WERI-Rb-1 (cell line): ENCODE results near the gene PRDM11.

Experiments used
- DNase-seq: peaks from one replicate; pipeline ENCODE4 v3.0.0-alpha.2; 2020
- H3K27ac ChIP-seq: fragments of 250-450 bp; sonication (Bioruptor Pico); 2 replicates; pipeline ENCODE4 v1.5.1; 2020; ENCODE audit warnings: mild to moderate bottlenecking, moderate library complexity
- H3K27me3 ChIP-seq: fragments of 250-450 bp; sonication (Bioruptor Pico); 2 replicates; pipeline ENCODE4 v1.5.1; 2021; ENCODE audit warnings: mild to moderate bottlenecking, low read depth, moderate library complexity; ENCODE audit not compliant: insufficient read depth, severe bottlenecking
- H3K36me3 ChIP-seq: fragments of 250-450 bp; sonication (Bioruptor Pico); 2 replicates; pipeline ENCODE4 v1.5.1; 2020; ENCODE audit warnings: mild to moderate bottlenecking, moderate library complexity
- H3K4me3 ChIP-seq: 2 replicates; pipeline ENCODE4 v1.5.1; 2011; ENCODE audit warnings: low read depth, mild to moderate bottlenecking, control low read depth, low read length
- H3K9me3 ChIP-seq: fragments of 250-450 bp; sonication (Bioruptor Pico); 2 replicates; pipeline ENCODE4 v1.5.1; 2021; ENCODE audit warnings: mild to moderate bottlenecking, moderate library complexity; ENCODE audit not compliant: severe bottlenecking
- CTCF ChIP-seq: IDR thresholded peaks from 2 replicates; pipeline ENCODE4 v1.5.1; 2011; ENCODE audit warnings: low read depth, mild to moderate bottlenecking, control low read depth, inconsistent platforms, low read length

Gene PRDM11

DNA sequence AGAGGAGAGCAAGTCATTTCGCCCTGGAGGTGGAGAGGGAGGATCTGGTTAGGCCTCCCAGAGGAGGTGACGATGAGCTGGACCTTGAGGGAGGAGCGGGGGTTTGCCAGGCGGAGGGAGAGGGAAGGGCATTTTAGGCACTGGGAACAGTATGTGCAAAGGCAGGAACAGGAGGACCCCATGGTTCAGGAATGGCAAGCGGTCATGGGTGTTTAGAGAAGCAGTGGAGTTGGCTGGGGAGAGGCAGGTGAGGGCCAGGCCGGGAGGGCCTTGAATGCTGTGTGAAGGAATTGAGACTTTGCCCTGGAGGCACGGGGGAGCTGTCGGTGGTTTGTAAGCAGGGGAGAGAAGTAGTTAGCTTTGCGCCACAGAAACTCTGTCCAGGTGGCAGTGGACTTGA, 10.3 kb downstream of the PRDM11 start:
- Histone ChIP-seq H3K27me3 (no peaks in the 10 kb centered on the region), H3K36me3 (no peaks in the 10 kb centered on the region), H3K9me3 (no peaks in the 10 kb centered on the region), H3K27ac (no peak overlapping the region), H3K4me3 (no peak overlapping the region)
- TF ChIP-seq CTCF, result no peak
- no peak for DNase-seq

GRCh38 chr11:45157247-45158209, 11.1 kb downstream of the PRDM11 start:
- Histone ChIP-seq H3K9me3 (no peaks in the 10 kb centered on the region), H3K4me3 (no peak overlapping the region), H3K36me3 (no peaks in the 10 kb centered on the region), H3K27me3 (no peaks in the 10 kb centered on the region), H3K27ac (no peak overlapping the region)
- no peak for DNase-seq
- TF ChIP-seq CTCF, result no peak

GRCh38 chr11:45158210-45158731, 11.8 kb downstream of the PRDM11 start:
- H3K27me3 ChIP-seq, result no peaks in the 10 kb centered on the region
- H3K27ac ChIP-seq, result no peak overlapping the region
- no peak overlapping the region for H3K4me3 ChIP-seq
- no peaks in the 10 kb centered on the region for H3K36me3 ChIP-seq
- TF ChIP-seq CTCF, result no peak
- no peaks in the 10 kb centered on the region for H3K9me3 ChIP-seq
- DNase-seq, result no peak

DNA sequence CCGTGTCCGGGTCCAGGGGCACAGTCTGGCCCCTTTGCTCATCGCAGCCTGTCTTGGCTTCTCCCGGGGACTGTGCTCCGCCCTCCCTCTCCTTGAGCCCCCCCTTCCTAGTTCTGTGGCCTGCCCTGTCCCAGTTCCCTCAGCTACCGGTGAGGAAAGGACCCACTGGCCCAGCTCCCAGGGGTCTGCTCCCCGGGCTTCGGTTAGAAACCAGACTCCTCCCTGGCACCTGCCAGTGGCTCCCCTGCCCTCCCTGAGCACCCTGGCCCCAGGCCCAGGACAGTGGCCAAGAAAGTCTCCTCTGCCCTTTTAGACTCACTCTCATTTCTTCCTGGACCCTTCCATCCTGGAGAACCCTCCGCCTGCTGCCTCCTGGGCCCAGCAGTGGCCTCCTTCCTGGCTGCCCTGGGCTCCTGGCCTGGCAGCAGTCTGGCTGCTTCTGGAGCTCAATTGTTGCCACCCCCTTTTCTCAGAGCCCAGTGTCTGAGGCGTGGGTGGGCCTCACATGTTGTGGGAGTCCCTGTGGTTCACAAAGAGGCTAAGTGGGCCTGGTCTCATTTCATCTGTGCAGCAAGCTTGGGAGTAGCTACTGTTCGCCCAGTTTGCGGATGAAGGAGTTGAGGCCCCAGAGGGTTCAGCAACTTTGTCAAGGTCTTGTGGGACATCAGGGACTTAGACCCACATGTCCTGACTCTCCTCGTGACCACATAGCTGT, 12.6 kb downstream of the PRDM11 start:
- no peak for TF ChIP-seq CTCF
- Histone ChIP-seq H3K9me3 (no peaks in the 10 kb centered on the region), H3K4me3 (no peak overlapping the region), H3K27ac (no peak overlapping the region), H3K36me3 (no peaks in the 10 kb centered on the region), H3K27me3 (no peaks in the 10 kb centered on the region)
- DNase-seq, result no peak

GRCh38 chr11:45159781-45160365, 13.4 kb downstream of the PRDM11 start:
- TF ChIP-seq CTCF, result no peak
- Histone ChIP-seq H3K9me3 (no peaks in the 10 kb centered on the region), H3K27ac (no peak overlapping the region), H3K4me3 (no peak overlapping the region), H3K36me3 (no peaks in the 10 kb centered on the region), H3K27me3 (no peaks in the 10 kb centered on the region)
- DNase-seq, result no peak
